Naive B cell (primary cell): ENCODE measurements around the gene LZTS3. TPM values are rescaled to one million over a fixed set of nuclear protein-coding genes. Genes with fewer than 3 reads are reported as not detected.
"Not testable (repeated sequence)": the region's sequence is repeated elsewhere in the genome, so short reads cannot be mapped to it uniquely, and the experiment has no call there.

Source experiments
- ATAC-seq, 2 donors: fragments of 150-1000 bp; cut with Tn5 transposase; 2 replicates each; pipeline ENCODE4 v1.10.0; 2021; ENCODE audit warnings: low read depth in 2 of 2, mild to moderate bottlenecking in 2 of 2, moderate library complexity in 2 of 2
- DNase-seq: peaks from one replicate; pipeline ENCODE4 v3.0.0; 2022
- H3K27ac Mint-ChIP-seq, 6 donors: one replicate each; pipeline ENCODE4 v1.8.0; 2020 to 2022; ENCODE audit warnings: mild to moderate bottlenecking in 6 of 6, mixed read lengths in 6 of 6, moderate library complexity in 5 of 6, inconsistent platforms in 2 of 6
- H3K27me3 Mint-ChIP-seq, 3 donors: one replicate each; pipeline ENCODE4 v1.8.0; 2021 to 2022; ENCODE audit warnings: mixed read lengths in 3 of 3, mild to moderate bottlenecking in 1 of 3
- H3K36me3 Mint-ChIP-seq, 2 donors: one replicate each; pipeline ENCODE4 v1.8.0; 2020 to 2022; ENCODE audit warnings: mixed read lengths in 2 of 2, inconsistent platforms in 1 of 2, mild to moderate bottlenecking in 1 of 2
- H3K4me1 Mint-ChIP-seq, 3 donors: one replicate each; pipeline ENCODE4 v1.8.0; 2020 to 2022; ENCODE audit warnings: mixed read lengths in 3 of 3, inconsistent platforms in 1 of 3, mild to moderate bottlenecking in 1 of 3, moderate library complexity in 1 of 3
- H3K4me3 Mint-ChIP-seq, 8 donors: one replicate each; pipeline ENCODE4 v1.8.0; 2020 to 2022; ENCODE audit warnings: mild to moderate bottlenecking in 8 of 8, mixed read lengths in 8 of 8, moderate library complexity in 8 of 8, inconsistent platforms in 2 of 8
- H3K9me3 Mint-ChIP-seq, 7 donors: one replicate each; pipeline ENCODE4 v1.8.0; 2020 to 2022; ENCODE audit warnings: mixed read lengths in 7 of 7, mild to moderate bottlenecking in 5 of 7, inconsistent platforms in 2 of 7, moderate library complexity in 1 of 7
- polyA plus RNA-seq, 6 donors: library from polyadenylated mRNA; unstranded; fragments of 300-500 nt; fragmentation: Illumina TruSeq; gene quantifications; one replicate each; pipeline ENCODE4 v1.2.3, GENCODE V29; 2021; ENCODE audit warnings: low read depth in 6 of 6

Gene LZTS3
- polyA plus RNA-seq, 6 donors from 2014 or later: 0.19 to 1.4 (median 0.56) TPM

DNA sequence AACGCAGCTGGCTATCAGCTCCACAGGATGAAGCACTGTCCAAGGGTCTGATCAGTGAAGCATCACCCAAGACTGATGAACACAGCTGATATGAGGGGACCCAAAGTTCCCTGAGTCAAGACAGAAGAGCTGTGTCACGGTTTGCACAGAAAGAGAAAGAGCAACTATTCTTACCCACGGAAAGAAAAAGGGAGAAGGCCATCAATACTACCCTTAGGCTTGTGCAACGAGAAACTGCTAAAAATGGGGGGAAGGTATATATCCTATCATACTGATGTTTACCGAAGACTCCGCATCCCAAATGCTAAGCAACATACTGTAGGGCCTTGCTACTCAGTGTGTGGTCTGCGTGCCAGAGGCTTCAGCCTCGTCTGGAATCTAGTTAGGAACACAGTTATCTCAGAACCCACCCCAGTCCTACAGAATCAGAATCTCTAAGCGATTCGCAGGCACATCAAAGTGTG, 14.3 kb downstream of the LZTS3 start:
- DNase-seq (no peak), ATAC-seq (peak; percentile 11 to 15)
- Mint-ChIP-seq H3K4me3 (peak overlapping the region; percentile 91 to 98 (median 96)), H3K27me3 (peaks cover 0 to 5% (median 0%) of the 10 kb centered on the region in 3 donors), H3K4me1 (peaks cover 39 to 59% (median 50%) of the 10 kb centered on the region in 3 donors), H3K9me3 (no peaks in the 10 kb centered on the region), H3K27ac (peak overlapping the region; percentile 88 to 97 (median 95)), H3K36me3 (no peaks in the 10 kb centered on the region)

DNA sequence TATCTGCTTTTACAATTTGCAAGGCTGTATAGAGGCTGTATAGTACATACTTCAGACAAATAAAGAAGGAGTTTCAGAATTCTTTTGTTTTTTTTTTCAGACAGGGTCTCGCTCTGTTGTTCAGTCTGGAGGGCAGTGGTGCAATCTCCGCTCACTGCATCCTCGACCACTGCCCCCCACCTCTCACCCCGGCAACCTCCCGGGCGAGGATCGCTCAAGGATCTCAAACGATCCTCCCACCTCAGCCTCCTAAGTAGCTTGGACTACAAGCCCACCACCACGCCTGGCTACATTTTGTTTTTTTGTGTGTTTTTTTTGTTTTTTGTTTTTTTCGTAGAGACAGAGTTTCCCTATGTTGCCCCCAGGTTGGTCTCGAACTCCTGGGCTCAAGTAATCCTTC, 15.5 kb downstream of the LZTS3 start:
- peaks cover 42 to 68% (median 60%) of the 10 kb centered on the region in 3 donors for H3K4me1 Mint-ChIP-seq
- ATAC-seq: no peak

DNA sequence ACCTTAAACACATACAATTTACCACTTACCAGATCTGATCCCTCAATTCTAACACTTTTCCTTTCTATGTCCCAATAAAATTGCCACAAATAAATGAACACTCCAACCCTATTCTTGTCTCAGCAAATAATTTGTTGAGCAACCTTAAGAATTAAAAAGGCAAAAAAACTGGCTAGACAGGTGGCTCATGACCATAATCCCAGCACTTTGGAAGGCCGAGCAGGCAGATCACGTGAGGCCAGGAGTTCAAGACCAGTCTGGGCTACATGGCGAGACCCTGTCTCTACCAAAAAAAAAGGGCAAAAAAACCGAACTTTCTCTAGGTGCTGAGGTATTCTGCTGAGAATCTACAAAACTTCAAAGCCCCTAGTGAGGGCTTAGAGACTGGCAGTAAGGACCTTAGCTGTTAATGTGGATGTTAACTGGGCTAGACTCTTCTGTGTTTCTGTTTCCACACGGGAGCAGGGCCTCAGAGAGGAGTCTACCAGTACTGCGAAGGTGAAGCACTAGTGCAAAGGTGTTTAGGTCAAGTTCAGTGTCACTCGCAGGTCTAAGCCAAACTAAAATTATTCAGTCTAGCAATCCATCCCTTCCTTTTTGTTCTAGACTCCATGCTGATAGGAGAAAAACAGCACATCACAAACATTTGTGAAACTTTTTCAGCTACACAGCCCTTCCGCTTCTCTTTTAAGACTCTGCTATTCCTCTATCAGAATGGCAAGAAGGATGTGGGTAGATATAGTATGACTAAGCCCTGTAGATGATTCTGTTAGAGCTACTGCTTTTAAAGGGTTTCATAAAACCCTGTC, 16.3 kb downstream of the LZTS3 start:
- DNase-seq (no peak), ATAC-seq (peak; percentile 12 to 34)
- no peaks in the 10 kb centered on the region for H3K9me3 Mint-ChIP-seq
- H3K36me3 Mint-ChIP-seq: no peaks in the 10 kb centered on the region
- peak overlapping the region; percentile 64 to 98 (median 82) for H3K4me3 Mint-ChIP-seq
- no peaks in the 10 kb centered on the region for H3K27me3 Mint-ChIP-seq
- peaks cover 42 to 76% (median 64%) of the 10 kb centered on the region in 3 donors for H3K4me1 Mint-ChIP-seq
- peak overlapping the region; percentile 8 to 95 (median 80) for H3K27ac Mint-ChIP-seq

More for the DNA sequence above, 15.5 kb downstream of the LZTS3 start:
- no peaks in the 10 kb centered on the region for H3K27me3 Mint-ChIP-seq
- H3K27ac Mint-ChIP-seq: peak overlapping the region; percentile 56 to 95 (median 66)
- H3K9me3 Mint-ChIP-seq: no peaks in the 10 kb centered on the region
- no peaks in the 10 kb centered on the region for H3K36me3 Mint-ChIP-seq
- DNase-seq: no peak
- H3K4me3 Mint-ChIP-seq: peak overlapping the region; percentile 69 to 98 (median 88)

DNA sequence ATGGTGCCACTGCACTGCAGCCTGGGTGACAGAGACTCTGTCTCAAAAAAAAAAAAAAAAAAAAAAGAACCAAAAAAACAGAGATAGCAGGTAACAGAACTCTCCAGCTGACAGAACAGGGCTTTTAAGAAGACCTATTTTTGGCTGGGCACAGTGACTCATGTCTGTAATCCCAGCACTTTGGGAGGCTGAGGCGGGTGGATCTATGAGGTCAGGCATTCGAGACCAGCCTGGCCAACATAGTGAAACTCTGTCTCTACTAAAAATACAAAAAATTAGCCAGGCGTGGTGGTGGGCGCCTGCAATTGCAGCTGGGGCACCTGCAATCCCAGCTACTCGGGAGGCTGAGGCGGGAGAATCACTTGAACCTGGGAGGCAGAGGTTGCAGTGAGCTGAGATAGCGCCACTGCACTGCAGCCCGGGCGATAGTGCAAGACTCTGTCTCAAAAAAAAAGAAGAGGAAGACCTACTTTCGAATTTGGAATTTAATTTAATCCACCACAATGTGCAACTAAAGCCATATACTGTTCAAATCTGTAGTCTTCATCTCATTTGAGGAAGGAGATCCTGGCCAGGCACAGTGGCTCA, 21.2 kb downstream of the LZTS3 start:
- H3K4me3 Mint-ChIP-seq, H3K9me3 Mint-ChIP-seq, DNase-seq, H3K27me3 Mint-ChIP-seq, ATAC-seq: not testable (repeated sequence)
- Mint-ChIP-seq H3K4me1 (peaks cover 21 to 72% (median 70%) of the 10 kb centered on the region in 3 donors), H3K27ac (peak overlapping the region in 2 of 6 donors; percentile 62 to 63), H3K36me3 (peaks cover 9 to 11% of the 10 kb centered on the region in 2 donors)

DNA sequence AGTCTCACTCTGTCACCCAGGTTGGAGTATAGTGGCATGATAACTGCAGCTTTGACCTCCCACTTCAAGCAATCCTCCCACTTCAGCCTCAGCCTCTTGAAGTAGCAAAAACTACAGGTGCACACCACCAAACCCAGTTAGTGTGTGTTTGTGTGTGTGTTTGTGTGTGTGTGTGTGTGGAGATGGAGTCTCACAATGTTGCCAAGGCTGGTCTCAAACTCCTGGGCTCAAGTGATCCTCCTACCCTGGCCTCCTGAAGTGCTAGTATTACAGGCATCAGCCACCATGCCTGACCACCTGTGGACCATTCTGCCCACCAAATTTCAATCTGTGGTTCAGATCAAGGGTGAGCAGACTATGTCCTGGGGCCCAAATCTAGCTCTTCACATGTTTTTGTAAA, 22.4 kb downstream of the LZTS3 start:
- Mint-ChIP-seq H3K4me3 (no peak overlapping the region), H3K27ac (peak overlapping the region in 2 of 6 donors; percentile 32 to 49), H3K4me1 (peaks cover 11 to 64% (median 58%) of the 10 kb centered on the region in 3 donors), H3K9me3 (no peaks in the 10 kb centered on the region), H3K27me3 (no peaks in the 10 kb centered on the region), H3K36me3 (peaks cover 14 to 18% of the 10 kb centered on the region in 2 donors)
- no peak for DNase-seq
- ATAC-seq: no peak

DNA sequence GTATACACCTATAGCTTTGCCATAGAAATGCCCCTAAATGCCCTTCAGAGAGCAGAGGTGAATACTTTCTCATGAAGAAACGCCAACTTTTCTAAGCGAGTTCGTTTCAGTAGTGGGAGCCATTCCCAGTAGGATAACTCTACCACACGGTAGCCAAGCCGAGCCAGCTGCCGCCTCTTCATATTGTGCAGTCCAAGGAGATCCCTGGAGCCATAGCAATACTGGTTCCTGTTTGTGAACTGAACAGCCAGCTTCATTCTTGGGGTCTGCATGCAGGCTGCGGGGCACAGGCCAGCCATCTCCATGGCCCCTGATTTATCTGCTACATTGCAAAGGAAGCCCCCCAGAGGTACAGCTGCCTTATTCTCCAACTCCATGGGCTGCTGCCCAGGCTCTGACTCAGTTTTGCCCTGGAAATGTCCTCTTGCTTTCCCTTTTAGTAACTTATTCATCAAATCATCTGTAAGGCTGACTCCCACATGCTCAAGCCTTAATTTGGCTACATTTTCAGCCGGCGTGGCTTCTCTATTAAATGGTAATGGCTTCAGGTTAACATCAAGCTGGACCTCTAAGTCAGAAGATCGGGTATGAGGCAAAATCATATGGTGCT, 26.5 kb downstream of the LZTS3 start:
- DNase-seq: no peak
- Mint-ChIP-seq H3K9me3 (peaks cover 0 to 2% (median 0%) of the 10 kb centered on the region in 7 donors), H3K4me1 (peaks cover 5 to 31% (median 26%) of the 10 kb centered on the region in 3 donors), H3K4me3 (no peak overlapping the region), H3K36me3 (peaks cover 14 to 26% of the 10 kb centered on the region in 2 donors), H3K27ac (peak overlapping the region in 1 of 6 donors; percentile 82), H3K27me3 (no peaks in the 10 kb centered on the region)
- ATAC-seq: no peak

DNA sequence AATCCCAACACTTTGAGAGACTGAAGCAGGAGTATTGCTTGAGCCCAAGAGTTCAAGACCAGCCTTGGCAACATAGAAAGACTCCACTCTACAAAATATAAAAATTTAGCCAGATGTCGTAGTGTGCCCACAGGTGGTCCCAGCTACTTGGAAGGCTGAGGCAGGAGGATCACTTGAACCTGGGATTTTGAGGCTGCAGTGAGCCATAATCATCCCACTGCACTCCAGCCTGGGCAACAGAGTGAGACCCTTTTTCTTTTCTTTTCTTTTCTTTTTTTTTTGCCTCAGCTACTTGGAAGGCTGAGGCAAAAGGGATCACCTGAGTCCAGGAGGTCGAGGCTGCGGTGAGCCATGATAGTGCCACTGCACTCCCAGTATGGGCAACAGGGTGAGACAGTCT, 31.6 kb downstream of the LZTS3 start:
- H3K9me3 Mint-ChIP-seq: peaks cover 0 to 2% (median 0%) of the 10 kb centered on the region in 7 donors
- H3K4me3 Mint-ChIP-seq: no peak overlapping the region
- H3K36me3 Mint-ChIP-seq: peaks cover 1 to 12% of the 10 kb centered on the region in 2 donors
- no peak for DNase-seq
- no peak overlapping the region for H3K27ac Mint-ChIP-seq
- no peak for ATAC-seq
- H3K27me3 Mint-ChIP-seq: no peaks in the 10 kb centered on the region
- H3K4me1 Mint-ChIP-seq: peaks cover 0 to 19% (median 3%) of the 10 kb centered on the region in 3 donors

DNA sequence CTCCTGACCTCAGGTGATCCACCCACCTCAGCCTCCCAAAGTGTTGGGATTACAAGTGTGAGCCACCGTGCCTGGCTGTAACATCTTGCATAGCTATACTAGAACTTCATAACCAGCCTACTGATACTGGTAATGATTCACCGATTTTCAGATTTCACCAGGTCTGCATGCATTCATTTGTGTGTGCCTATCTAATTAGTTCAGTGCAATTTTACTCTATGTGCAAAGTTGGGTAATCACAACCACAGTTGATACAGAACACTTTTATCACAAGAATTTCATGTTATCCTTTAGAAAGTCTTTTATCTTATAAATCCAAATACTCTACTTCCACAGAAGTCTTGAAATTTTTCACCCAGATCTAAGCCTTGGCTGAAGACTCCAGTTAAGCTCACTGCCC, 35.9 kb downstream of the LZTS3 start:
- Mint-ChIP-seq H3K27ac (no peak overlapping the region), H3K36me3 (no peaks in the 10 kb centered on the region), H3K4me1 (peaks cover 0 to 23% (median 5%) of the 10 kb centered on the region in 3 donors), H3K27me3 (no peaks in the 10 kb centered on the region), H3K4me3 (no peak overlapping the region), H3K9me3 (no peaks in the 10 kb centered on the region)
- no peak for DNase-seq
- no peak for ATAC-seq

DNA sequence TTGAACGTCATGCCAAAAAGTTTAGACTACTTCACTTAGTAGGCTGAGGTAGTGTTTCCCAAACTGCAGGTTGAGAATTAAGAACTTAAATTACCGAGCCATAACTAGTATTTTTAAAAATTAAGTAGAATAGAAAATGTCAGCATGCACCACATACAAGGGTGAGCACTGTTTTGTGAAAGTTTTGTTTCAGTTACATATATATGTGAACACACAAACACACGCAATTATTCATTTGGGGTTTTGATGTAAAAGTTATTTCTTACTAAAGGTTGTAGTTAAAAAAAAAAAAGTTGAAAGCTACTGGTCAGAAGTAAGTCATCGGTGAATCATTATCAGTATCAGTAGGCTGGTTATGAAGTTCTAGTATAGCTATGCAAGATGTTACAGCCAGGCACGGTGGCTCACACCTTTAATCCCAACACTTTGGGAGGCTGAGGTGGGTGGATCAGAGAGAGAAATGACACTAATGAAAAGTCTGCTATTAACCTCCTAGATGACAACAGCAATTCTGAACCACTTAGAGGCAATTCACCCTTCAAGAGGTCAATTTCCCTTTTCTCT, 37.8 kb downstream of the LZTS3 start:
- Mint-ChIP-seq H3K36me3 (no peaks in the 10 kb centered on the region), H3K4me3 (no peak overlapping the region), H3K4me1 (peaks cover 0 to 21% (median 5%) of the 10 kb centered on the region in 3 donors), H3K27ac (peak overlapping the region in 3 of 6 donors; percentile 17 to 59 (median 44)), H3K27me3 (no peaks in the 10 kb centered on the region), H3K9me3 (no peaks in the 10 kb centered on the region)
- ATAC-seq (no peak), DNase-seq (no peak)

DNA sequence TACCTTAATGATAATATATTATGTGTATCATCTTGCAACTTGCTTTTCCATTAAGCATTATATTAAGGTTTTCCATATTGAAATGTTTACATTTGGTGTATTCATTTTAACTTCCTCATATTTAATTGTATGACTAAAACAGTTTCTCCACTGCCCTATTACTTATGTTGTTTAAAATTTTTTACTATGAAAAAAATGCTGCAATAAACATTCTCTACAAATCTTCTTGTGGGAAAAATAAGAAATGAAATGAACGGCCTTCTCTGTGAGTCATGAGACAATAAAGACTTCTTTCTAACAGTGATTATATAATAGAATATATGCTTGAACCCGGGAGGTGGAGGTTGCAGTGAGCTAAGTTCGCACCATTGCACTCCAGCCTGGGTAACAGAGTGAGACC, 39.2 kb downstream of the LZTS3 start:
- no peak for DNase-seq
- Mint-ChIP-seq H3K4me1 (peaks cover 0 to 17% (median 5%) of the 10 kb centered on the region in 3 donors), H3K4me3 (no peak overlapping the region), H3K27ac (no peak overlapping the region), H3K27me3 (no peaks in the 10 kb centered on the region), H3K9me3 (no peaks in the 10 kb centered on the region), H3K36me3 (peaks cover 0 to 3% of the 10 kb centered on the region in 2 donors)
- ATAC-seq: no peak

DNA sequence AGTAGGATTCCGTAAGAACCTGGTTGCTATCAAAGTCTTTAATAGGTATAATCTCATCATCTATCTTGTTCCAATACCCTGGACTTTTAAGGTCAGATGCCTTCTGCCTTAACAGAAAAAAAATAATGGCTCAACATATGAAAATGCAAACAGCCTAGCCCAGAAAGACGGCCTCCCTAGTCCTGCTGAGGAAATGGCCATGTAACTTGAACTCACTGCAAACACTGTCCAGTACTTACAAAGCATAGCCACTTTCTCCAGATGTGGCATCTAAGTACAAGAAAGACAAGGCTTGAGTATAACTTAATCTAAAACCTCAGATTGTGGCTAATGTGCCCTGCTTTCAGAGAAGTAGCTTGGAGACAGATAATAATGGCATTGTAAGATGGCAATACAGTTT, 40.2 kb downstream of the LZTS3 start:
- peak overlapping the region in 1 of 6 donors; percentile 37 for H3K27ac Mint-ChIP-seq
- H3K9me3 Mint-ChIP-seq: no peaks in the 10 kb centered on the region
- no peaks in the 10 kb centered on the region for H3K27me3 Mint-ChIP-seq
- ATAC-seq (no peak), DNase-seq (no peak)
- peaks cover 0 to 7% of the 10 kb centered on the region in 2 donors for H3K36me3 Mint-ChIP-seq
- peaks cover 0 to 10% (median 5%) of the 10 kb centered on the region in 3 donors for H3K4me1 Mint-ChIP-seq
- H3K4me3 Mint-ChIP-seq: no peak overlapping the region

DNA sequence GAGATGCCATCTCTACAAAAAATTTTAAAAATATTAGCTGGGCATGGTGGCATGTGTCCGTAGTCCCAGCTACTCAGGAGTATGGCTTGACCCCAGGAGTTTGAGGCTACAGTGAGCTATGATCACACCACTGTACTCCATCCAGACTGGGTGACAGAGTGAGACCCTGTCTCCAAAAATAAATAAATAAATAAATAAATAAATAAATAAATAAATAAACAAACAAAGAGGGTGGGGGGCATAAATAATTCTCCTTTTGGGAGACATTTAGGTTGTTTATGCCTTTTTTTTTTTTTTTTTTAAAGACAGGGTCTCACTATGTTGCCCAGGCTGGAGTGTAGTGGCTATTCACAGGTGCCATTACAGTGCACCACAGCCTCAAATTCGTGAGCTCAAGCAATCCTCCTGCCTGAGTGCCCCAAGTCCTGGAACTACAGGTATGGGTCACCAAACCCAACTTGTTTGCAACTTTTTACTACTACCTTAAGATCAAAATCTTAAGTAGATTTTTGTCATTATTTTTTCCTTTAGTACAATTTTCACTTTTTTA, 43.2 kb downstream of the LZTS3 start:
- no peak for ATAC-seq
- Mint-ChIP-seq H3K9me3 (peaks cover 0 to 2% (median 0%) of the 10 kb centered on the region in 7 donors), H3K27ac (no peak overlapping the region), H3K36me3 (peaks cover 0 to 7% of the 10 kb centered on the region in 2 donors), H3K27me3 (no peaks in the 10 kb centered on the region), H3K4me3 (no peak overlapping the region), H3K4me1 (peaks cover 0 to 2% (median 1%) of the 10 kb centered on the region in 3 donors)
- DNase-seq: no peak

DNA sequence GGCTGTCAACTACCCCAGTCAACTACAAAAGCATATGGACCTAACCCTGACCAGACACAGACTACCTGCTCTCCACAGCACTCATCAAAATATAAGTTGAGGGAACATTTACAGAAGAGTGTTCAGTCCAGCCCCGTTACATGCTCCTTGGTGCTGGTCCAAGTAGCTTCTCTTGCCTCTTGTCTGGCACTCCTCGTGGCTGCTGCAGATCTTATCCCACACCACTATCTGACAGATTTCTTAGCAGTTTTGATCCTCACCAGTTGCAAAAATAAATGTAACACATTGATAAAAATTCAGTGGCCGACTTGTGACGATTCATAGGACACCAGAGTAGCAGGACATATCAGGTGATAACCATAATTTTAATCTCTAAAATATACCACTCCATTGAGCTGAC, 44.3 kb downstream of the LZTS3 start:
- peaks cover 0 to 7% of the 10 kb centered on the region in 2 donors for H3K36me3 Mint-ChIP-seq
- no peak for DNase-seq
- H3K4me3 Mint-ChIP-seq: no peak overlapping the region
- H3K27ac Mint-ChIP-seq: peak overlapping the region in 2 of 6 donors; percentile 7 to 58
- no peaks in the 10 kb centered on the region for H3K27me3 Mint-ChIP-seq
- H3K9me3 Mint-ChIP-seq: peaks cover 0 to 5% (median 0%) of the 10 kb centered on the region in 7 donors
- ATAC-seq: no peak
- no peaks in the 10 kb centered on the region for H3K4me1 Mint-ChIP-seq
